ENCODE measurements around the gene PTGER1.

Gene PTGER1

GRCh38 chr19:14441041-14441938 lies 33.9 kb downstream of the PTGER1 start:
- DNase-seq (ENCODE audit: low spot score): no peak

- no peak for DNase-seq (ENCODE audit: low spot score)
These were observed 35.1 kb downstream of the PTGER1 start for GRCh38 chr19:14440049-14440448.

GRCh38 chr19:14439014-14439413 lies 36.1 kb downstream of the PTGER1 start:
- no peak for DNase-seq (ENCODE audit: low spot score)

- DNase-seq (ENCODE audit: low spot score): no peak
These were observed 37.5 kb downstream of the PTGER1 start for GRCh38 chr19:14437578-14438140.

GRCh38 chr19:14435320-14436050 lies 39.7 kb downstream of the PTGER1 start:
- no peak for DNase-seq (ENCODE audit: low spot score)

DNA sequence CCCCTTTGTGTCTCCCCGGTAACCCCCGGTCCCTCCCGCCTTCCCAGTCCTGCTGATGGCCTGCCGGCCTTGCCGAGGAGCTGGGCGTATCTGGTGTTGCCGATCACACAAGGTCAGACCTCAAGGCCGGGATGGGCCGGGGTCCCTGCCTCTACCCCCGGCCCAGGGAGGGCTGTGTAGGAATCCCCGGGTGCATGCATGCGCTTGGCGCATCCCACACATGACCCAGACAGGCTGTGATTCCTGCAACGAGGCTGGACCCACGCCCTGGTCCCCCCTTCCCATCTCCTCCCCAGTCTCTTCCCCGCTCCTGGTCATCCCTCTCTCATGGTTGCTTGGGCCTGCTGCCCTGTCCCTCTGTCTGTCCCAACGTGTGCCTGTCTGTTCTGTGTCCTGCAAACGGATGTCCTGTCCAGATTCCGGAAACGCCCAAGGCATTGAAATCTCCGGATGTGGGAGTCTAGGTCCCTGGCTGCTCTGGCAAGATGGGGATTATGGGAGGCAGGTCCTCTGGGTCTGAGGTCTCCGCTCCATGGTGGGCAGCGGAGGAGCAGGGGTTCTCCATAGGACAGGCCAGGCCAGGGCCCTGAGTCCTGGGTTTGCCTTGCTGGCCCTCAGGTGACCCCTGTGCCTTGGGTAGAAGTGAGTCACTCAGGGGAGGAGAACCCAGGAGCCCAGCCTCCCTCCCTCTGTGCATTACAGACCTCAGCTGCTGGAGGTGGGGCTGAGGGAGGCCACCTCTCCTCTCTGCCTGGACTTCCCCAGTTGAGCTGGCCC lies 40.4 kb downstream of the PTGER1 start:
- peak; percentile 39 for DNase-seq (ENCODE audit: low spot score)

DNA sequence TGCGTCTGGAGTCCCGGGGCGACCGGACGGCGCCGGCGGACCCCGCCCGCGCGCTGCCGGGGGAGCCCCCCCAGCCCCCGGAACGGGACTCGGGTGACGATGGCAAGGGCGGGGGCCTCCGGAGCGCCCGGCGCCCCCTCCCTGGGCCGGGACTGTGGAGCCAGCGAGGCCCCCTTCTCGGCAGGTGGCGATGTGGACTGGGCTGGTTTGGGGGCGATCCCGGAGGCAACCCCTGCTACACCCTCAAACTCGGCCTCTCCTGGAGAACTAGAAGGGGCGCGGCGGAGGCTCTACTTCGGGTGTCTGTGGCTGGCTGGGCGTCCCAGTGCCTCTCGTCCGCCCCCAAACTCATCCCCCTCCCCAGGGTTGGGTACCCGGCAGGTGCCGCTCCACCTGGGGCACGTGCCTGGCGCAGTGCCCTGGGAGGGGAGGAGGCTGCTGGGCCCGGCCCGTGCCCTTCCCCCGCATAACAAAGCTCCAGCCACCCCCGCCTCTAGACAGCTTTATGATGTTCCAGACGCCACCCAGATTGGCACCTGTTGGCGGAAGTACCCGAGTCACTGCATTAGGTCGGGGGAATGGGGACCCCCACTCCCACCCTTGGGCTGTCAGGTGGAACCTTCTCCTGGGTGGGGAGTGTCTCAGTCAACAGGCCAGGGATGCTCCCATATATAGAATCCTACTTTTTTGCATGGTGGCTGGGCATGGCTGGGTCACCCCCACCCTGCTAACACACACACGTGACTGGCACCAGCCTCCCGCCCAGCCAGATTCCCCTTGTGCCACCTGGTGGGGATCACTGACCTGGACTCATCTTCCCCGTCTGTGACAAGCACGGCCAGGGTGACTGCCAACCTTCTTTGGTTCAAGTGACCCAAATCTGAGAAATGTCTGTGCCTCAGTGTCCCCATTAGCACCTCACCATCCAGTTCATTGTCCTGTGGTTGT lies 41.3 kb downstream of the PTGER1 start:
- DNase-seq (ENCODE audit: low spot score): no peak

- no peak for DNase-seq (ENCODE audit: low spot score)
These were observed 42.2 kb downstream of the PTGER1 start, which contains the start of gene PKN1 for GRCh38 chr19:14432791-14433553. PKN1 (plus strand) TSS chr19:14433306; CDS start chr19:14433522, 216 bp downstream.

GRCh38 chr19:14430712-14431111 lies 44.4 kb downstream of the PTGER1 start:
- no peak for DNase-seq (ENCODE audit: low spot score)

- no peak for DNase-seq (ENCODE audit: low spot score)
These were observed 46.2 kb downstream of the PTGER1 start for GRCh38 chr19:14428882-14429416.

GRCh38 chr19:14427461-14427860 lies 47.7 kb downstream of the PTGER1 start:
- DNase-seq (ENCODE audit: low spot score): no peak

- no peak for DNase-seq (ENCODE audit: low spot score)
These were observed 49.4 kb downstream of the PTGER1 start for GRCh38 chr19:14425696-14426138.

Measured in COLO829 (cell line).